Measurements from ENCODE around the gene CASTOR2.
"Not testable (repeated sequence)": the region's sequence is repeated elsewhere in the genome, so short reads cannot be mapped to it uniquely, and the experiment has no call there.

The CASTOR2 gene

DNA sequence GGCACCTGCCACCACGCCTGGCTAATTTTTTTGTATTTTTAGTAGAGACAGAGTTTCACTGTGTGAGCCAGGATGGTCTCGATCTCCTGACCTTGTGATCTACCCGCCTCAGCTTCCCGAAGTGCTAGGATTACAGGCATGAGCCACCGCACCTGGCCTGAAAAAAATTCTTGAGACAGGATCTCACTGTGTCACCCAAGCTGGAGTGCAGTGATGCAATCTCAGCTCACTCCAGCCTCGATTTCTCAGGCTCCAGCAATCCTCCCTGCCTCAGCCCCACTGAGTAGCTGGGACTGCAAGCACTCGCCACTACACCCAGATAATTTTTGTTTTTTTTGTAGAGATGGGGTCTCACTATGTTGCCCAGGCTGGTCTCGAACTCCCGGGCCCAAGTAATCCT, 13.0 kb downstream of the CASTOR2 start:
- in situ Hi-C loops (cut with MboI; ENCODE audit: low sequenced_read_pairs, unreplicated experiment); DNase-seq (ENCODE audit: low spot score): not testable (repeated sequence)

DNA sequence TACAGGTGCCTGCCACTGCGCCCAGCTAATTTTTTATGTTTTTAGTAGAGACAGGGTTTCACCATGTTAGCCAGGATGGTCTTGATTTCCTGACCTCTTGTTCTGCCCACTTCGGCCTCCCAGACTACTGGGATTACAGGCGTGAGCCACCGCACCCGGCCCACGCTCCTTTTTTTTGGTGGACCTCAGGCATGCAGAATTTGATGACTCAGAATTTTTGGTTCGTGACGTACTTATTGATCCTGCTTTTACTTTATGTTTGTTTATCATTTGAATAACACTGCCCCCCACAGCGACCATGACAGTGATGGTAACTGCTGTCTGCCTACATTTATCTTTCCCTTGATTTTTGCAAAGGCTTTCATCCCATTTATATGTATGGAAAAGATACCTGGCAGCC, 23.9 kb downstream of the CASTOR2 start:
- in situ Hi-C loops (cut with MboI; ENCODE audit: low sequenced_read_pairs, unreplicated experiment); DNase-seq (ENCODE audit: low spot score): not testable (repeated sequence)

DNA sequence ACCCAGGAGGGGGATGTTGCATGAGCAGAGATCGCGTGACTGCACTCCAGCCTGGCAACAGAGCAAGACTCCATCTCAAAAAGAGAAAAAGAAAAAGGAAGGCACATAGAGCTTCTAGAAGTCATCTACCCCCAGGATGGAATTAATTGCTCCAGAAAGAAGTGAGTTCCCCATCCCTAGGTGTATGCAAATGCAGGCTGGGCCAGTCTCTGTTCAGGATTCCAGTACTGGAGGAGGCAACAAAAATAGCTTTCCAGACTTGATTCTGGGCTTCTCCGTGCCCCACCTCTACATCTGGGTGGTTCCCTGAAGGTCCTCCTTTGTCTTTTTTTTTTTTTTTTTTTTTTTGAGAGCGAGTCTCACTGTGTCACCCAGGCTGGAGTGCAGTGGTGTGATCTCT, 28.6 kb downstream of the CASTOR2 start:
- in situ Hi-C loops (cut with MboI; ENCODE audit: low sequenced_read_pairs, unreplicated experiment) = no loop called here
- TF ChIP-seq CTCF (IDR thresholded peaks at IDR 0.05; ENCODE audit: borderline replicate concordance, control extremely low read depth, extremely low read depth, insufficient read depth, missing control alignments) = no peak
- DNase-seq (ENCODE audit: low spot score) = no peak

- DNase-seq (ENCODE audit: low spot score); in situ Hi-C loops (cut with MboI; ENCODE audit: low sequenced_read_pairs, unreplicated experiment): not testable (repeated sequence)
Observed at GRCh38 chr7:74994869-74995543, 30.5 kb downstream of the CASTOR2 start.

GRCh38 chr7:74996361-74996760, 31.9 kb downstream of the CASTOR2 start:
- DNase-seq (ENCODE audit: low spot score); in situ Hi-C loops (cut with MboI; ENCODE audit: low sequenced_read_pairs, unreplicated experiment): not testable (repeated sequence)

- DNase-seq (ENCODE audit: low spot score); in situ Hi-C loops (cut with MboI; ENCODE audit: low sequenced_read_pairs, unreplicated experiment): not testable (repeated sequence)
Observed at GRCh38 chr7:74997811-74998210, 33.3 kb downstream of the CASTOR2 start.

DNA sequence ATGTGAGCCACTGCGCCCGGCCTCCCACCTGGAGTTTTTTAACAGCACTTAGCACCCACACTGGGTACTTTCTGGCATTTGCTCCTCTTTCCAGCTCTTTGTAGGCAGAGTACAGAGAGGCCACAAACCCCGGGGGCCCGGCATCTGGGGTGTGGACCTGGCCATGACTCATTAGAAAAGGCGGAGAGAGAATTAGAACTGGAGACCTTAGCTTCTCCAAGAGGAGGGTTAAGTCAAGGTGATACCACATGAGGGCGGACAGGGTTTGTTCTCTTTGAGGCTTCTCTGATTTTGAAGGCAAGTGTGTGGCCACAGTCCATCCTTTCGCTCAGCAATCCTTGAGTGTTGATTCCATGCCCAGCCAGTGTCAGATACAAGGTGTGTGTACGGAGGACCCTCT, 36.9 kb downstream of the CASTOR2 start:
- DNase-seq (ENCODE audit: low spot score); in situ Hi-C loops (cut with MboI; ENCODE audit: low sequenced_read_pairs, unreplicated experiment): not testable (repeated sequence)

DNA sequence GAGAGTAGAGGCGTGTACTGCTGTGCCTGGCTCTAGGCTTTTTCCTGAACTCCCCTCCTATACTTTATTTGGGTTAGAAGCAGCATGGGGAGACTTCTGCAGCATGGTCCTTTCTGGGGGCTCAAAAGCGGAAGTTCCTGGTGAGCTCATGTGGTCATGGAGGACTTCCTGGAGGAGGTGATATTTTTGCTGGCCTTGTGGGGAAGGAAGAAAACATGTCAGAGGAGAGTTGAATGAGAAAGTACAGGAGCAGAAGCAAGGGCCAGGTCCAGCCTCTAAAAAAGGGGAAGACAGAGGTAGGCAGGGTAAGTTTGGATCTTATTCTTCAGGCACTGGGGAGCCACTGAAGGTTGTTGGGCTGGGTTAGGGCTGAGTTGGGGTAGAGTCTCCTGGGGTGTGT, 45.5 kb downstream of the CASTOR2 start:
- no peak for DNase-seq (ENCODE audit: low spot score)
- in situ Hi-C loops (cut with MboI; ENCODE audit: low sequenced_read_pairs, unreplicated experiment) = no loop called here
- TF ChIP-seq CTCF (IDR thresholded peaks at IDR 0.05; ENCODE audit: borderline replicate concordance, control extremely low read depth, extremely low read depth, insufficient read depth, missing control alignments) = no peak

DNA sequence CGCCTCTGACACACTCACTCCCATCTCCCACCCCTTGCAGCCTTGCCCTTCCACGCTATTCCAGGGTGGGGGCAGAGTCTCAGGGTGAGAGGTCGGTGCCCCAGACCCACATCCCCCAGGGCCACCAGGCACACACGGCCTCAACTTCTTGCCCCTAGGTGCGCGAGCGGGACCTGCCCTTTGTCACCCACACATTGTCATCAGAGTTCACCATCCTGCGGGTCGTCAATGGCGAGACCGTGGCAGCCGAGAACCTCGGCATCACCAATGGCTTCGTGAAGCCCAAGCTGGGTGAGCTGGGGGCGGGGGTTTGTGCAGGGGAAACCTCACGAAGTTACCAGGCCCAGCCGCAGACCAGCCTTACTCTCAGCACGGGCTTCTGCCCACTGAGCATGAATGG, 53.3 kb downstream of the CASTOR2 start:
- in situ Hi-C loops (cut with MboI; ENCODE audit: low sequenced_read_pairs, unreplicated experiment) = no loop called here
- no peak for DNase-seq (ENCODE audit: low spot score)
- no peak for TF ChIP-seq CTCF (IDR thresholded peaks at IDR 0.05; ENCODE audit: borderline replicate concordance, control extremely low read depth, extremely low read depth, insufficient read depth, missing control alignments)

DNA sequence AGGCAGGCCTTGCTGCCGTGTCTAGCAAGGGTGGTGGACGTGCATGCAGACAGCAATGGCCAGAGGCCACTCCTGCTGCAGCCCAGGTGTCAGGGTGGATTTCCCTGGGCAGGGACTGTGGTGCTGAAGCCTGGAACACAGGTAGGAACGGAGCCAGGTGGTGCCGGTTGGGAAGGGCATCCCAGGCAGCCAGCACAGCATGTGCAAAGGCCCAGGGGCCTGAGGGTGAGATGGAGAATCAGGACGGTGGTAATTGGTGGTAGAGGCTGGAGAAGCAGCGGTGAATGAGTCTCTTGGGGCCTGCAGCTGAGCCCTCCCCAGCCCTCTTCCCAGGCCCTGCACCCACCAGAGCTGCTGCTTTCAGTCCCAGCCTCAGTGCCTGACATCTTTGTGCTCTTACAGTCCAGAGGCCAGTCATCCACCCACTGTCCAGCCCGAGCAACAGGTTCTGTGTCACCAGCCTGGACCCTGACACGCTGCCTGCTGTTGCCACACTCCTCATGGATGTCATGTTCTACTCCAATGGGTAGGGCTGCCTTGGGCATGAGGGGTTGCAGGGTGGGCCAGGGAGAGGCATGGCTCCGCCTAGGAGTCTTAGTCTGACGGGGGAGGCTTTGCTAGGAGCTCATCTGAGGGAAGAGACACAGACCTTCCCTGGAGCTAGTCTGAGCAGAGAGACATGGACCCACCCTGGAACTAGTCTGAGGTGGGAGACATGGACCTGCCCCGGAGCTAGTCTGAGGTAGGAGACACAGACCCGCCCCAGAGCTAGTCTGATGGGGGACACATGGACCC, 54.3 kb downstream of the CASTOR2 start:
- in situ Hi-C loops (cut with MboI; ENCODE audit: low sequenced_read_pairs, unreplicated experiment) = no loop called here
- no peak for TF ChIP-seq CTCF (IDR thresholded peaks at IDR 0.05; ENCODE audit: borderline replicate concordance, control extremely low read depth, extremely low read depth, insufficient read depth, missing control alignments)
- no peak for DNase-seq (ENCODE audit: low spot score)
